Urothelium cell line (cell line): Measurements from ENCODE around the gene GIPC1.

Experiments
- DNase-seq: peaks from one replicate; pipeline ENCODE4 v3.0.0; 2011; ENCODE audit warnings: low spot score, mixed read lengths
- FAIRE-seq: peaks from 2 replicates; lab custom pipeline; 2011; peaks lifted over from hg19 to GRCh38; lab: Jason Lieb, UNC

The GIPC1 gene

GRCh38 chr19:14439014-14439413 is 56.9 kb downstream of the GIPC1 start:
- FAIRE-seq (no peak), DNase-seq (no peak)

DNA sequence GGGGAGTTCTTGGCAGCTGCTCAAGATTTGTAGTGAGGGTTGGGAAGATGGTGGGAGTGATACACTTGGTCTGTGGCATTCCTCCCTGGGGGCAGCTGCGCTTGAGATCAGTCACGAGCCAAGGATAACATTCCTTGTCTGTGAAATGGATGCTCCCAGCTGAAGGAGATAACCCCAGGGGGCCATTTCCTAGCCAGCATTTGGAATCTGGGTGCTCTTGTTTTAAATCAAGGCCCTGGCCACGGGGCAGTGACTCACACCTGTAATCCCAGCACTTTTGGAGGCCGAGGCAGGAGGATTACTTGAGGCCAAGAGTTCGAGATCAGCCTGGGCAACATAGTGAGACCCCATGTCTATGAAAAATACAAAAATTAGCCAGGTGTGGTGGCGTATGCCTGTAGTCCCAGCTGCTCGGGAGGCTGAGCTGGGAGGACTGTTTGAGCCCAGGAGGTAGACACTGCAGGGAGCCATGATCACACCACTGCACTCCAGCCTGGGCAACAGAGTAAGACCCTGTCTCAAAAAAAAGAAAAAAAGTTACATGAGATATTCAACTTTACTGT is 58.3 kb downstream of the GIPC1 start:
- FAIRE-seq (no peak), DNase-seq (no peak)

GRCh38 chr19:14435320-14436050 is 60.4 kb downstream of the GIPC1 start:
- DNase-seq (no peak), FAIRE-seq (no peak)

- FAIRE-seq (no peak), DNase-seq (peak; percentile 31)
Observed at GRCh38 chr19:14434543-14435319, 61.2 kb downstream of the GIPC1 start.

GRCh38 chr19:14433554-14434501 is 62.1 kb downstream of the GIPC1 start:
- peak; percentile 12 for DNase-seq
- FAIRE-seq: no peak

GRCh38 chr19:14432791-14433553 is 63.0 kb downstream of the GIPC1 start, which contains the start of gene PKN1:
Gene PKN1, plus strand, starts transcription at chr19:14433306. Its CDS starts 216 bp downstream, at chr19:14433522.
- DNase-seq: peak; percentile 78
- FAIRE-seq: no peak

GRCh38 chr19:14430712-14431111 is 65.2 kb downstream of the GIPC1 start:
- FAIRE-seq: no peak
- no peak for DNase-seq

GRCh38 chr19:14428882-14429416 is 67.0 kb downstream of the GIPC1 start:
- FAIRE-seq: no peak

More at GRCh38 chr19:14428882-14429416, 67.0 kb downstream of the GIPC1 start:
- no peak for DNase-seq
